Measurements from ENCODE around the gene C3orf18. TPM values are rescaled to one million over a fixed set of nuclear protein-coding genes. Genes with fewer than 3 reads are reported as not detected.

Gene C3orf18
- total RNA-seq, 1 donor from 2014 or later, result 7.2 TPM

DNA sequence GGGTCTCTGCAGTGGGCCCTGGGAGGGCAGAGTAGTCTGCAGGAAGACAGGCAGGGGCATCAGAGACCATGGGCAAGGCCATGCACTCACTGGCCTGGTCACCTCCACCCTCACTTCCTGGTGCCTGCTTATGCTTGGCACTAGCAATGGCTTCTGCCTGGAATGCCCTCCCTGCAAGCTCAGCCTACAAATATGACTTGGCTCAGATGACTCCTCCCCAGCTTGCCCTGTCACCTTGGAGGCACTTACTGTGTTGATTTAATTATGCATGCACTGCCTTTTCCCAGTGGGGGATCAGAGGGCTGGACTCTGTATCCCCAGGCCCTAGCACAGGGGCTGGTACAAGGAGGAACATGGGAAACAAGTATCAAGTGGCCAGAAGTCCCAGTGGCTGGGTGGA is 7.8 kb downstream of the C3orf18 start:
- Histone ChIP-seq H3K9me3 (ENCODE audit: insufficient read depth, low read depth, low read length) (no peaks in the 10 kb centered on the region), H2AFZ (ENCODE audit: low read depth, low read length) (no peak overlapping the region), H3K4me3 (ENCODE audit: insufficient read depth, low read depth, low read length) (no peak overlapping the region), H3K36me3 (ENCODE audit: insufficient read depth, low read length) (no peaks in the 10 kb centered on the region), H3K27ac (ENCODE audit: low read depth, low read length) (no peak overlapping the region), H3K4me1 (ENCODE audit: insufficient read depth, low read length) (peaks cover 3% of the 10 kb centered on the region), H3K27me3 (ENCODE audit: insufficient read depth, low read length) (peaks cover 2% of the 10 kb centered on the region), H3K79me2 (ENCODE audit: insufficient read depth, low read length) (no peaks in the 10 kb centered on the region), H3K9ac (ENCODE audit: low read length) (no peak overlapping the region), H3K4me2 (ENCODE audit: low read length) (no peak overlapping the region), H4K20me1 (ENCODE audit: insufficient read depth, low read length) (no peaks in the 10 kb centered on the region)
- Mint-ChIP-seq H3K27me3 (ENCODE audit: low read depth, unreplicated experiment) (peaks cover 31% of the 10 kb centered on the region), H3K4me3 (ENCODE audit: unreplicated experiment) (no peak overlapping the region), H3K27ac (ENCODE audit: unreplicated experiment) (no peak overlapping the region), H3K36me3 (ENCODE audit: low read depth, unreplicated experiment) (peaks cover 9% of the 10 kb centered on the region), H3K4me1 (ENCODE audit: low read depth, unreplicated experiment) (peaks cover 5% of the 10 kb centered on the region), H3K9me3 (ENCODE audit: unreplicated experiment) (no peaks in the 10 kb centered on the region)
- TF ChIP-seq EZH2 (IDR thresholded peaks at IDR 0.05; ENCODE audit: insufficient read depth, low read length) (no peak), CTCF (IDR thresholded peaks at IDR 0.05; ENCODE audit: insufficient read depth, low read depth, low read length) (no peak)
- FAIRE-seq (no peak), DNase-seq (ENCODE audit: low read depth) (no peak)

DNA sequence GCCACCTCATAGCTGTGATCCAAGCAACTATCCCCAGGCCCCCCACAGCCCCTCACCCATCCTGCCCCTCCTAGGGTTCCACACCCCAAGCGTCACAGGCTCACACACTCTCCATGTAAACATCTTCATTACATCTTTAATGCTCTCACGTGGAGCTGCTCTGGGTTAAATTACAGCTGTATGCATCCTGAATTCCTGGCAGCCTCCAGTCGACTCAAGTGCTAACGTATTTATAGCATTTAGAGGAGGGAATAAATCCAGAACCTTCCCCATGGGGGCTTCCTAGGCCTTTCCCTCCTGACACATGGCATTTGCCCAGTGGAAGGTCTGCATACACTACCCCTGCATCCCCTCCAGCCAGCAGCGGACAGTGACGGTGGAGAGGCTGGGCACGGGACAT is 9.6 kb downstream of the C3orf18 start:
- Histone ChIP-seq H3K4me3 (ENCODE audit: insufficient read depth, low read depth, low read length) (no peak overlapping the region), H2AFZ (ENCODE audit: low read depth, low read length) (no peak overlapping the region), H3K27ac (ENCODE audit: low read depth, low read length) (no peak overlapping the region), H3K79me2 (ENCODE audit: insufficient read depth, low read length) (no peaks in the 10 kb centered on the region), H3K9ac (ENCODE audit: low read length) (no peak overlapping the region), H3K4me1 (ENCODE audit: insufficient read depth, low read length) (peaks cover 3% of the 10 kb centered on the region), H3K27me3 (ENCODE audit: insufficient read depth, low read length) (peaks cover 8% of the 10 kb centered on the region), H4K20me1 (ENCODE audit: insufficient read depth, low read length) (no peaks in the 10 kb centered on the region), H3K4me2 (ENCODE audit: low read length) (no peak overlapping the region), H3K36me3 (ENCODE audit: insufficient read depth, low read length) (no peaks in the 10 kb centered on the region), H3K9me3 (ENCODE audit: insufficient read depth, low read depth, low read length) (no peaks in the 10 kb centered on the region)
- H3K4me1 Mint-ChIP-seq (ENCODE audit: low read depth, unreplicated experiment), result peaks cover under 1% of the 10 kb centered on the region
- H3K27ac Mint-ChIP-seq (ENCODE audit: unreplicated experiment), result no peak overlapping the region
- no peaks in the 10 kb centered on the region for H3K9me3 Mint-ChIP-seq (ENCODE audit: unreplicated experiment)
- peaks cover 42% of the 10 kb centered on the region for H3K27me3 Mint-ChIP-seq (ENCODE audit: low read depth, unreplicated experiment)
- FAIRE-seq (no peak), DNase-seq (ENCODE audit: low read depth) (no peak)
- H3K4me3 Mint-ChIP-seq (ENCODE audit: unreplicated experiment), result no peak overlapping the region
- peaks cover 8% of the 10 kb centered on the region for H3K36me3 Mint-ChIP-seq (ENCODE audit: low read depth, unreplicated experiment)
- no peak for TF ChIP-seq CTCF (IDR thresholded peaks at IDR 0.05; ENCODE audit: insufficient read depth, low read depth, low read length)
- no peak for TF ChIP-seq EZH2 (IDR thresholded peaks at IDR 0.05; ENCODE audit: insufficient read depth, low read length)

DNA sequence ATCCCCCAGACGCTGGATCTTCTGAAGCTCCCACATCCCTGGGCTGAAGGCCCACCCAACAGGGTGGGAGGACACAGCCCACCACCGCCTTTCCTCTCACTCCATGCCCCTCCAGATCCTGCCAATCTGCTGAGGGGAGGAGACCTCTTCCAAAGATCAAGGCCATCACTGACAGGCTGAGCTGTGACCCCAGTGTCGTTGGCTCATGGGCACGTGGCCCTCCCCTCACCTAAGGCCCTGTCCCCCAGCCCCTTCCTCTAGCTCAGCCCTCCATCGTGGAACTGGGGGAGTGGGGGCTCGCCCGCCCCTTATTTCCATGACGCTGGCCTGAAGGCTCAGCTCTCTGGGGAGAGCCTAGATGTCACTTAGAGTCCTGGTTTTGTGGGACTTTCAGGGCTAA is 10.4 kb downstream of the C3orf18 start:
- peaks cover 8% of the 10 kb centered on the region for H3K36me3 Mint-ChIP-seq (ENCODE audit: low read depth, unreplicated experiment)
- FAIRE-seq, result no peak

More for the DNA sequence above, 10.4 kb downstream of the C3orf18 start:
- Mint-ChIP-seq H3K9me3 (ENCODE audit: unreplicated experiment) (no peaks in the 10 kb centered on the region), H3K4me3 (ENCODE audit: unreplicated experiment) (no peak overlapping the region), H3K27ac (ENCODE audit: unreplicated experiment) (no peak overlapping the region), H3K27me3 (ENCODE audit: low read depth, unreplicated experiment) (peaks cover 49% of the 10 kb centered on the region), H3K4me1 (ENCODE audit: low read depth, unreplicated experiment) (no peaks in the 10 kb centered on the region)
- DNase-seq (ENCODE audit: low read depth), result no peak
- Histone ChIP-seq H4K20me1 (ENCODE audit: insufficient read depth, low read length) (no peaks in the 10 kb centered on the region), H3K79me2 (ENCODE audit: insufficient read depth, low read length) (no peaks in the 10 kb centered on the region), H3K4me3 (ENCODE audit: insufficient read depth, low read depth, low read length) (no peak overlapping the region), H3K4me1 (ENCODE audit: insufficient read depth, low read length) (no peaks in the 10 kb centered on the region), H3K27ac (ENCODE audit: low read depth, low read length) (no peak overlapping the region), H2AFZ (ENCODE audit: low read depth, low read length) (no peak overlapping the region), H3K27me3 (ENCODE audit: insufficient read depth, low read length) (peaks cover 8% of the 10 kb centered on the region), H3K4me2 (ENCODE audit: low read length) (no peak overlapping the region), H3K9me3 (ENCODE audit: insufficient read depth, low read depth, low read length) (no peaks in the 10 kb centered on the region), H3K9ac (ENCODE audit: low read length) (no peak overlapping the region), H3K36me3 (ENCODE audit: insufficient read depth, low read length) (no peaks in the 10 kb centered on the region)
- no peak for TF ChIP-seq EZH2 (IDR thresholded peaks at IDR 0.05; ENCODE audit: insufficient read depth, low read length)
- TF ChIP-seq CTCF (IDR thresholded peaks at IDR 0.05; ENCODE audit: insufficient read depth, low read depth, low read length), result no peak
